Tibial artery (tissue), 4 donors: ENCODE results near the gene EIF2B5.

Experiments
- DNase-seq, 2 donors: peaks; one replicate each; pipeline ENCODE4 v3.0.0-alpha.2; 2019
- H3K27ac ChIP-seq, 2 donors: fragments of 200-600 bp; sonication (generic) in 1 of 2; 1 replicate in 1 of 2; 2 replicates in 1 of 2; pipeline ENCODE4 v1.5.1; 2018 to 2019; ENCODE audit warnings: mild to moderate bottlenecking in 1 of 2
- H3K27me3 ChIP-seq, 2 donors: fragments of 200-600 bp; sonication (generic) in 1 of 2; one replicate each; pipeline versions ENCODE4 v1.5.1 to v1.6.0; 2016 to 2019
- H3K36me3 ChIP-seq, 3 donors: fragments of 200-600 bp; sonication (generic) in 2 of 3; one replicate each; pipeline ENCODE4 v1.5.1; 2016 to 2019; ENCODE audit warnings: mild to moderate bottlenecking in 2 of 3
- H3K4me1 ChIP-seq, 4 donors: fragments of 200-600 bp; sonication (generic) in 2 of 4; 1 replicate in 3 of 4; 2 replicates in 1 of 4; pipeline ENCODE4 v1.5.1; 2016 to 2019
- H3K4me3 ChIP-seq, 2 donors: fragments of 200-600 bp; sonication (generic) in 1 of 2; 1 replicate in 1 of 2; 2 replicates in 1 of 2; pipeline ENCODE4 v1.5.1; 2018 to 2019; ENCODE audit warnings: mild to moderate bottlenecking in 2 of 2
- H3K9me3 ChIP-seq, 3 donors: fragments of 200-600 bp; sonication (generic) in 1 of 3; one replicate each; pipeline ENCODE4 v1.5.1; 2016 to 2019
- intact Hi-C: fragments of 100-400 bp; cut with DNase I; formaldehyde crosslinking; loops from one replicate; pipeline ENCODE4 v1.15.0; 2023; ENCODE audit warnings: low total_unique reads
- TF ChIP-seq, protein P1 (sequence below), 2 experiments: fragments of 200-600 bp in 1 of 2; fragments of 450-650 bp in 1 of 2; IDR thresholded peaks; one replicate each; pipeline ENCODE4 v1.5.1; 2017 to 2019; ENCODE audit warnings: antibody characterized with exemption in 2 of 2, mild to moderate bottlenecking in 1 of 2, moderate library complexity in 1 of 2

The EIF2B5 gene

DNA sequence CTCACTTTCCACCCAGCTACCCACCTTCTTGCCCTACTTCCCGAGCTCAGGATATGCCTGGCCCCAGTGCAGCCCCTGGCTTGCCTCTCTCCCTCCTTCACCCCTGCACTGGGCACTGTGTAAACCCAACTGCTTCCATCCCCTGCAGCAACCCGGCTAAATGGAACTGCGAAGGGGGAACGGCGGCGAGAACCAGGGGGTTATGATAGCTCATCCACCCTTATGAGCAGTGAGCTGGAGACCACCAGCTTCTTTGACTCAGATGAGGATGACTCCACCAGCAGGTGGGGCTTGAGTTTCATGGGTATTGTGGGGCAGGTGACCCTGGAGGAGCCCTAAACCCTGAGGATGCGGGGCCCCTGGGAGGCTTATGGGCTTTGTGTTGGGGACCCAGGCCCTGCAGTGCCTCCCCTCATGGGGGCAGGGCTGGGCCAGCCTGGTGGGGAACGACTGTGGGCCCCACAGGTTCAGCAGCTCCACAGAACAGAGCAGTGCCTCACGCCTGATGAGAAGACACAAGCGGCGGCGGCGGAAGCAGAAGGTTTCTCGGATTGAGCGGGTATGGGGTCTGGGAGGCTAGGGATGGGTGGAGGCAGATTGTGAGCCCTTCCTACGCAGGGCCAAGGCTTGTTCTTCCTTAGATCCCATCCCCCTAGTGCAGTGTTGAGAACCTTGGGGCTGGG lies 29.6 kb downstream of the EIF2B5 start:
- Histone ChIP-seq H3K27ac (no peak overlapping the region), H3K27me3 (no peaks in the 10 kb centered on the region), H3K36me3 (peaks cover 61 to 68% (median 68%) of the 10 kb centered on the region in 3 donors), H3K4me1 (peaks cover 0 to 41% (median 23%) of the 10 kb centered on the region in 4 donors), H3K4me3 (no peak overlapping the region), H3K9me3 (no peaks in the 10 kb centered on the region)
- TF ChIP-seq, protein P1, sequence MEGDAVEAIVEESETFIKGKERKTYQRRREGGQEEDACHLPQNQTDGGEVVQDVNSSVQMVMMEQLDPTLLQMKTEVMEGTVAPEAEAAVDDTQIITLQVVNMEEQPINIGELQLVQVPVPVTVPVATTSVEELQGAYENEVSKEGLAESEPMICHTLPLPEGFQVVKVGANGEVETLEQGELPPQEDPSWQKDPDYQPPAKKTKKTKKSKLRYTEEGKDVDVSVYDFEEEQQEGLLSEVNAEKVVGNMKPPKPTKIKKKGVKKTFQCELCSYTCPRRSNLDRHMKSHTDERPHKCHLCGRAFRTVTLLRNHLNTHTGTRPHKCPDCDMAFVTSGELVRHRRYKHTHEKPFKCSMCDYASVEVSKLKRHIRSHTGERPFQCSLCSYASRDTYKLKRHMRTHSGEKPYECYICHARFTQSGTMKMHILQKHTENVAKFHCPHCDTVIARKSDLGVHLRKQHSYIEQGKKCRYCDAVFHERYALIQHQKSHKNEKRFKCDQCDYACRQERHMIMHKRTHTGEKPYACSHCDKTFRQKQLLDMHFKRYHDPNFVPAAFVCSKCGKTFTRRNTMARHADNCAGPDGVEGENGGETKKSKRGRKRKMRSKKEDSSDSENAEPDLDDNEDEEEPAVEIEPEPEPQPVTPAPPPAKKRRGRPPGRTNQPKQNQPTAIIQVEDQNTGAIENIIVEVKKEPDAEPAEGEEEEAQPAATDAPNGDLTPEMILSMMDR (IDR thresholded peaks at IDR 0.05): no peak
- DNase-seq: no peak
- intact Hi-C loops: no loop called here

DNA sequence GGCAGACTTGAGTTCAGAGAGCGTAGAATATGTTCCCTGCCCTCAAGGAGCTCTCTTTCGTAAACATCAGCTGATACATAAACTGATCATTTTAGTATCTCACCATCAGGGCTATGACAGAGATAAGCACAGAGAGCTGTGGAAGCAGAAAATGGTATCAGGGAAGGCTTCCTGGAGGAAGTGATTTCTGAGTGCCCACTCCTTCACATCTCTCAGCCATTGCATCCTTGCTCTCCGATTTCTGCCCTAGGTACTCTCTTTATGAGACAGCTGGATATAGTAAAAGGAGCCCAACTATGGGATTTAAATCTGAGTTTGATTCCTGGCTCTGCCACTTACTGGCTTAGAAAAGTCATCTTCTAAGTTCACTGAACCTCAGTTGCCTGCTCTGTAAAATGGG lies 30.4 kb downstream of the EIF2B5 start:
- Histone ChIP-seq H3K4me3 (no peak overlapping the region), H3K36me3 (peaks cover 66 to 76% (median 75%) of the 10 kb centered on the region in 3 donors), H3K9me3 (no peaks in the 10 kb centered on the region), H3K27me3 (no peaks in the 10 kb centered on the region), H3K4me1 (peaks cover 0 to 34% (median 18%) of the 10 kb centered on the region in 4 donors), H3K27ac (no peak overlapping the region)
- intact Hi-C loops: no loop called here
- DNase-seq: no peak
- TF ChIP-seq, protein P1 (IDR thresholded peaks at IDR 0.05): no peak

GRCh38 chr3:184166671-184167070 lies 31.5 kb downstream of the EIF2B5 start:
- Histone ChIP-seq H3K9me3 (no peaks in the 10 kb centered on the region), H3K36me3 (peaks cover 76 to 87% (median 86%) of the 10 kb centered on the region in 3 donors), H3K27me3 (no peaks in the 10 kb centered on the region), H3K27ac (no peak overlapping the region), H3K4me1 (peaks cover 0 to 23% (median 8%) of the 10 kb centered on the region in 4 donors), H3K4me3 (no peak overlapping the region)
- intact Hi-C loops: no loop called here
- TF ChIP-seq, protein P1 (IDR thresholded peaks at IDR 0.05): no peak
- no peak for DNase-seq

DNA sequence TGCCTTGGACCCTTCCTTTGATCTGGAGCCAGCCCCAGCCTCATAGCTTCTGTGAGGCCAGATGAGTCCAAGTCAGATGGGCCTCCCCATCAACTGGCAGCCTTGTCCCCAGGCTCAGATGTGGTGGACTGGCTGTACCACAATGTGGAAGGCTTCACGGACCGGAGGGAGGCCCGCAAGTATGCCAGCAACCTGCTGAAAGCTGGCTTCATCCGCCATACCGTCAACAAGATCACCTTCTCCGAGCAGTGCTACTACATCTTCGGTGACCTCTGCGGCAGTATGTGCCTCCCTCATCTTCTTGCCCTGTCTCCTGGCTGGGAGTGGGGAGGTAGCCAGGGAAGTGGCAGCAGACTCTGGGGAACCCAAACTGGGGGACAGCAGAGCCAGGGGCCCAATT lies 32.6 kb downstream of the EIF2B5 start:
- TF ChIP-seq, protein P1 (IDR thresholded peaks at IDR 0.05): no peak
- H3K27ac ChIP-seq: no peak overlapping the region
- no peak overlapping the region for H3K4me3 ChIP-seq
- intact Hi-C loops: no loop called here
- no peaks in the 10 kb centered on the region for H3K9me3 ChIP-seq
- H3K36me3 ChIP-seq: peaks cover 78 to 98% (median 90%) of the 10 kb centered on the region in 3 donors
- no peak for DNase-seq
- H3K4me1 ChIP-seq: peaks cover 0 to 12% (median 4%) of the 10 kb centered on the region in 4 donors
- H3K27me3 ChIP-seq: no peaks in the 10 kb centered on the region

DNA sequence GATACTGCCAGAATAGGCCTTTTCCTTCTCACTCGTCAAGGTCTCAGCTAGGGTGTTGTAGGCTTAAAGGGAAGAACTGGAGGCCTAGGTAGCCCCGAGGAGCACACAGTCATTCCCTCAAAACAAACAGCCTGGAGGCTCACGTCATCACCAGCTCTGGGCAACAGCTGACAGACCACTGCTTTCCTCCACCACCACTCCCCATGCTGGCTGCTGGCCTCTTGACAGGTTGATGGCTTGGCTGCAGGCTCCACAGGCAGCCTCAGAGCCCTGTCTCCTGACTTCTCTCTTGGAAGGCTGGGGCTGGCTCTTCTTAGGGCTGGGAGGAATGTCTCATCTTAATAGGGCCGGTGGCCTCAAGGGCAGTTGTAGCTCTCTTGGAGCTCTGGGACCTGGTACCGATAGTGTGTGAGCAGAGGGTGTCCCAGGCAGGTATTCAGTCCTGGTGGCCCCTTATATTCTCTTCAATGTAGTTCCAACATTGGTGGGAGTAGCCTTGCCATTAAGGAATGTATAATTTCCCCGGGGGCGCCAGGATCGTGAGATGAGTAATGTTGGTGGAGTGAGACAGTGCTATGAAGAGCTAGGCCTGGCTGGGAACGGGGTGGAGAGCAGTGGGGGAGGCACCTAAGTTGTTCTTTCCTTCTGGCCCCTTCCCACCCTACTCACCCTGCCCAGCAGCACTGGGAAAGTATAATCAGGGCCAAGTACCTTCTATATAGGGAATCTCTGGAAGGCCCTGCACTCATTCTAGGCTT lies 33.4 kb downstream of the EIF2B5 start:
- no peak for DNase-seq
- Histone ChIP-seq H3K36me3 (peaks cover 73 to 98% (median 85%) of the 10 kb centered on the region in 3 donors), H3K27ac (no peak overlapping the region)

More for the DNA sequence above, 33.4 kb downstream of the EIF2B5 start:
- Histone ChIP-seq H3K27me3 (no peaks in the 10 kb centered on the region), H3K4me1 (peaks cover 0 to 4% (median 0%) of the 10 kb centered on the region in 4 donors), H3K9me3 (no peaks in the 10 kb centered on the region), H3K4me3 (no peak overlapping the region)
- intact Hi-C loops: no loop called here
- TF ChIP-seq, protein P1 (IDR thresholded peaks at IDR 0.05): no peak
